GM12865 (cell line): ENCODE measurements around the gene NKAIN4.

Experiments used
- DNase-seq: peaks from one replicate; pipeline ENCODE4 v3.0.0; 2010; ENCODE audit warnings: low read depth
- H3K4me3 ChIP-seq: 2 replicates; pipeline ENCODE4 v1.5.1; 2011; ENCODE audit warnings: mild to moderate bottlenecking, low read depth, low read length, control low read depth
- TF ChIP-seq, protein P1 (sequence below): IDR thresholded peaks from 2 replicates; pipeline ENCODE4 v1.5.1; 2011; ENCODE audit warnings: low read length, control low read depth, low read depth, inconsistent platforms; ENCODE audit not compliant: insufficient read depth; ENCODE audit errors: missing control alignments

NKAIN4 gene

DNA sequence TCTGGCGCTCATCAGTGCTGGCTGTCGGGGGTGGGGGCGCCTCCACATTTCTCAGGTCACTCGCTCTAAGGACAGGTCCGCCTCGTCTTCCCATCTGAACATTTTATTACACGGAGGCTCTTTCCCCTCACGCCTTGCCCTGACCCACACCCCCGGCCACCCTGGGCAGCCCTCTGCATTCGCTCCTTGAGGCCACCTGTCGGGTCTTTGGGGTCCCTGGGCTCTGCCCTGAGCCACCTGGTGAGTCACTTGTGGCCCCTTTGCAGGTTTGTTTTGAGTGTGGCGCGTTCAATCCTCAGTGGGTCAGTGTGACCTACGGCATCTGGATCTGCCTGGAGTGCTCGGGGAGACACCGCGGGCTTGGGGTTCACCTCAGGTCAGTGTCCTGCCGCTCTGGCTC is 21.6 kb upstream of the NKAIN4 start:
- no peak overlapping the region for H3K4me3 ChIP-seq
- TF ChIP-seq, protein P1, sequence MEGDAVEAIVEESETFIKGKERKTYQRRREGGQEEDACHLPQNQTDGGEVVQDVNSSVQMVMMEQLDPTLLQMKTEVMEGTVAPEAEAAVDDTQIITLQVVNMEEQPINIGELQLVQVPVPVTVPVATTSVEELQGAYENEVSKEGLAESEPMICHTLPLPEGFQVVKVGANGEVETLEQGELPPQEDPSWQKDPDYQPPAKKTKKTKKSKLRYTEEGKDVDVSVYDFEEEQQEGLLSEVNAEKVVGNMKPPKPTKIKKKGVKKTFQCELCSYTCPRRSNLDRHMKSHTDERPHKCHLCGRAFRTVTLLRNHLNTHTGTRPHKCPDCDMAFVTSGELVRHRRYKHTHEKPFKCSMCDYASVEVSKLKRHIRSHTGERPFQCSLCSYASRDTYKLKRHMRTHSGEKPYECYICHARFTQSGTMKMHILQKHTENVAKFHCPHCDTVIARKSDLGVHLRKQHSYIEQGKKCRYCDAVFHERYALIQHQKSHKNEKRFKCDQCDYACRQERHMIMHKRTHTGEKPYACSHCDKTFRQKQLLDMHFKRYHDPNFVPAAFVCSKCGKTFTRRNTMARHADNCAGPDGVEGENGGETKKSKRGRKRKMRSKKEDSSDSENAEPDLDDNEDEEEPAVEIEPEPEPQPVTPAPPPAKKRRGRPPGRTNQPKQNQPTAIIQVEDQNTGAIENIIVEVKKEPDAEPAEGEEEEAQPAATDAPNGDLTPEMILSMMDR, result no peak
- DNase-seq, result no peak

DNA sequence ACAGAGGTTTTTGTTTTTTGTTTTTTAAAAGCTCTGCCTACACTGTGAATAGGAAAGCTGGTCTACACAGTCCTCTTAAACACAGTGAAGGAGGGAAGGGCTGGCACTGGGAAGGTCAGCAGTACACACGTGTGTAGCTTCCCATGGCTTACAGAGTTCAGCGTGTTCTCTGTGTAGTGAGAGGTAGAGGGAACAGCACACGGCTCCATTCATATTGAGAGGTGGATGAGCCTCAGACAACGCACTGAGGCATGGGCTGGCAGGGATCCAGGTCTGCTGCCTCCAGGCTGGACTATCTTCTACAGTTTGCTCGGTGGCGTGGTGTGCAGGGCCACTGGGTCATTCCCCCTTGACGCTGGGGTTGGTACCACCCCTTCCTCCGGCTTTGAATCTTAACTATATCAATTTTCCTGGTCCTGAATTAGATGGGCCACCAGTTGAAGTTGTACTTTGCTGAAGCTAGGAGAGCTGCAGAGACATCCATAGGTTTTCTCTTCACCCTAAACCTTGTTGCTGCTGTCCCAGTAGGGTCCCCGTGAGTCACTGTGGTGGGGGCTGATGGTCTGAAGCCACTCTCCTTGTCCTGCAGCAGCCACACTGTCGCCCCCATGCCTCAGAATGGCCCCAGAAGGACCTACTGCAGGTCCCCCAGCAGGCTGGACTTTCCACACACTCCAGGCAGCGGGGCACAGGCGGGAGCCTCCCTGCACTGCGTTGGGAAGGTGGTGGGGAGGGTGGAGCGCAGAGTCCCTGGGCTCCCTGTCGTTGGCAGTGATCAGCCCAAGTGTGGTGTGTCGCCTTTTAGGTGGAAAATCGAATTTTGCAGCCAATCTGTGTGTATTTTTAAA is 20.3 kb upstream of the NKAIN4 start:
- TF ChIP-seq, protein P1, result no peak
- H3K4me3 ChIP-seq, result no peak overlapping the region
- no peak for DNase-seq

DNA sequence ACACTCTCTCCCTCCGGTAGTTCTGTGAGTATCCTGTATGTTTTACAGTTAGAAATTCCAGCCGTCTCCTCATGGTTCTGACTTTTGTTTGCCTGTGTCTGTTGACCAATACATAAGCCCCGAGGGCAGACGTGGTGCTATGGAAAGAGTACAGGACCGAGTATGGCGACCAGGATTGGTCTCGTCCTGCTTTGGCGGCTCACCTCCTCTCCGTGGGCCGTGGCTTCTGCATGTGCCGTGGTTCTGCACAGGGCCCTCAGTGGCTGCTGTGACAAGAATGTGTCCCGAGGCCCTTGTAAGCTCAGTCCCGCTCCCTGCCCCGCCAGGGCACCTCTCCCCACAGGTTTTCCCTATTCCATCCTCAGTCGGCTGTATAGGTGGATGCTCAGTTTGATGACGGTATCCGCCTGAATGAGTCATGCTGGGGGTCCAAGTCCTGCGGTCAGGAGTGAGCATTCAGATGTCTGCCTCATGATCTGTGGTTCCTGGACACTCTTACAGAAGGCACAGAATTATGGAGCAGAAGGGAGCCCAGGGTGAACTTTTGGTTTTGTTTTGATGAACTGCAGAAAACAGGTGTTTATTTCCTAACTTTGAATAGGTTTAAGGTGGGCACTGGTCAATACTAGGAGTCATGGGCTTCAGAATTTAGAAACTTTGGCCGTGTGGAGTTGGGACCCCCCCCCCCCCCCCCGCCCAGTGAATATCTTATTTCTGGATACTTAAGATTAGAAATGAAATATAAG is 19.5 kb upstream of the NKAIN4 start:
- no peak for DNase-seq
- TF ChIP-seq, protein P1, result no peak
- peak overlapping the region; percentile 94 for H3K4me3 ChIP-seq

DNA sequence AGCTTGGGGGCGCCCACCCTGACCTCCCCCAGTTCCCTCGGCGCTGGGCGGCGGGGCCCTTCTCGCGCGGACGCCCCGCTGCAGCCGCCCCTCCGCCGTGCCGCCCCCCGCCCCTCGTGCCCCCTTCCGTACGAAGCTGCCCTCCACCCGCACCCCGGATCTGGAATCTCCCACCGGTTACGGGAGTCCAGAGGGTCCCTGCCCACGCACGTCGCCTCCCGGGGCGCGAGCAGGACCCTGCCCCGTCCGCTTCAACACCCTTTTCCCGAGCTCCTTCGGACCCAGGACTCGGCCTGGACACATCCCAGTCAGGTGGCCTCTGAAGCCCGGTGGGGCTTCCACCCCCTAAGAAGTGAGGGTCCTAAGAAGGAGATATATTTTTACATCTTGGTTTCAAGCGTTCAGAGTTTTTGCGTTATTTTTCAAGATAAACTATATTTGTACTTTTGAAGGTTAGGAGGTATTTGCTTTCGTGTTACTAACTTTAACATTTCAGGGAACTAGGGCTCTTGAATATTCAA is 18.9 kb upstream of the NKAIN4 start:
- H3K4me3 ChIP-seq, result peak overlapping the region; percentile 94
- TF ChIP-seq, protein P1, result no peak
- DNase-seq, result no peak

DNA sequence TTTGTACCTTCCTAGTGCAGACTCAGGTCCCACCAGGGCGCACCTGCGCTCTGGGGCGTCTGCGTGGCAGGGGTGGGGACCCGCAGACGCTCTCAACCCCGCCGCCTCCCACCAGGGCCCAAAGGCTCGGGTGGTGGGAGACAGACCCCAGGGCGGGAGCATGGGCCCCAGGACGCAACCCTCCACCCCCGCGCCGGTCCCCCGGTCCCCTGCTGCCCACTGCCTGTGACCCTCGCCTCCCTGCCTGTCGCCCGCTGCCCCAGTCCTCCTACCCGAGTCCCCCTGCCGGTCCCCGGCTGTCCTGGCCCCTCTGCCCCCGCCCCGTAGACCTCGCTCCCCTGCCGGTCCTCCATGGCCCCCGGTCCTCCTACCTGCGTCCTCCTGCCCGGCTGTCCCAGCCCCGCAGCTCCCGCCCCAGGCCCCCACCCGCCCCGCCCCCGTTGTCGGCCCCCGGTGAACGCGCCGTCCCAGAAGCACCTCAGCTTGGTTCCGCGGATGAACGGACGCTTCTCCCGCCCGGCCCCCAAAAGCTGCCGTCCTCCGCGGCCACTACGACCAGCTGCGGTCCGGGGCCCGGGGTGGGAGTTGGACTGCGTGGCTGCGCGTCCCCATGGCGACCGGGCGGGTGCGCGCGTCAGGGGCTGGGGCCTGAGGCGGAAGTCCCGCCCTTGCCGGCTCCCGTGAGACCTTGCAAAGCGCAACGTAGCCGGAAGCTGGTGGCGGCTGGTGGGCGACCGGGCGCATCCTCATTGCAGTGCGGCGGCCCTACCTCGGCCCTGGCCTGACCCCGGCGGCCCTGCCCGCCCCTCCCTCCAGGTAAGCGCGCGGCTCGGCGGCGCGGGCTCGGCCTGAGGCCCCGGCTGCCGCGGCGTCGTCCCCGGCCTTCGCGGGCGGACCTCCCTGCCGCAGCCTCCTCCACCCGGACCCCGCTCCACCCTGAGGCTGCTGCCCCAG is 18.1 kb upstream of the NKAIN4 start, which contains the start of gene ARFGAP1:
TSS of gene ARFGAP1 (plus strand) at position 709 of the 954 bp plus-strand sequence. CDS start 2,768 bp downstream, outside the sequence.
- H3K4me3 ChIP-seq, result peak within 1 kb of the TSS; percentile 94
- TF ChIP-seq, protein P1, result no peak
- peak; percentile 92 for DNase-seq
